ENCODE data around the gene MRPL30. TPM values are rescaled to one million over a fixed set of nuclear protein-coding genes. Genes with fewer than 3 reads are reported as not detected.
A peak's percentile ranks its signal among the peaks of the same experiment; 100 is the strongest.

MRPL30 gene
- total and polyA plus RNA-seq, 12 donors = 16.8 to 51.5 (median 30.5) TPM

DNA sequence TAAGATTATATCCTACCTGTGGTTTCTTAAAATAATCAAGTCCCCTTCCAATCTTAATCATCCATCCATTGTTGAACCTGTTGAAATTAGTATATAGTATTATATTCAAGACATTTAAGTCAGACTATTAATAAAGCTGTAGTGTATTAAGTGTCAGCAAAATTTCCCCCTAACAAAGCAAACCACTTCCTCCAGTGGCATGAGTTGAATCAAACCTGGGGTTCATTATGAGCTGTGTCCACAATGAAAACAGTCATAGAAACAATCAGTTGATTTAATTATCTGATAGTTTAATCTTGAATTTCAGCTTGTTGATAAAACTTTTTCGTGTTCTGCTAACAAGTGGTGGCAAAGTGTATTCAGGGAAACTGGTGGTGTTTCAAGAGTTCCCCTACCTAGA is 11.4 kb upstream of the MRPL30 start:
- WGBS, 4 donors = 67 to 91% (median 75%) methylated on average over 1 of the region's 1 CpG
- intact Hi-C loops (cut with DNase I) = no loop called here
- Histone ChIP-seq H3K36me3 (replicated peaks in 1 of 2) (peaks cover 0 to 30% of the 10 kb centered on the region in 2 donors), H3K27ac (no peak overlapping the region), H3K4me3 (no peak overlapping the region), H3K27me3 (no peaks in the 10 kb centered on the region), H3K4me1 (replicated peaks in 1 of 2) (no peaks in the 10 kb centered on the region), H3K9me3 (replicated peaks in 1 of 3) (no peaks in the 10 kb centered on the region)
- no peak for TF ChIP-seq POLR2A (IDR thresholded peaks at IDR 0.05)
- TF ChIP-seq, protein P1, sequence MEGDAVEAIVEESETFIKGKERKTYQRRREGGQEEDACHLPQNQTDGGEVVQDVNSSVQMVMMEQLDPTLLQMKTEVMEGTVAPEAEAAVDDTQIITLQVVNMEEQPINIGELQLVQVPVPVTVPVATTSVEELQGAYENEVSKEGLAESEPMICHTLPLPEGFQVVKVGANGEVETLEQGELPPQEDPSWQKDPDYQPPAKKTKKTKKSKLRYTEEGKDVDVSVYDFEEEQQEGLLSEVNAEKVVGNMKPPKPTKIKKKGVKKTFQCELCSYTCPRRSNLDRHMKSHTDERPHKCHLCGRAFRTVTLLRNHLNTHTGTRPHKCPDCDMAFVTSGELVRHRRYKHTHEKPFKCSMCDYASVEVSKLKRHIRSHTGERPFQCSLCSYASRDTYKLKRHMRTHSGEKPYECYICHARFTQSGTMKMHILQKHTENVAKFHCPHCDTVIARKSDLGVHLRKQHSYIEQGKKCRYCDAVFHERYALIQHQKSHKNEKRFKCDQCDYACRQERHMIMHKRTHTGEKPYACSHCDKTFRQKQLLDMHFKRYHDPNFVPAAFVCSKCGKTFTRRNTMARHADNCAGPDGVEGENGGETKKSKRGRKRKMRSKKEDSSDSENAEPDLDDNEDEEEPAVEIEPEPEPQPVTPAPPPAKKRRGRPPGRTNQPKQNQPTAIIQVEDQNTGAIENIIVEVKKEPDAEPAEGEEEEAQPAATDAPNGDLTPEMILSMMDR (IDR thresholded peaks at IDR 0.05) = no peak
- DNase-seq = no peak

- Histone ChIP-seq H3K36me3 (replicated peaks in 1 of 2) (peaks cover 0 to 30% of the 10 kb centered on the region in 2 donors), H3K9me3 (replicated peaks in 1 of 3) (no peaks in the 10 kb centered on the region), H3K27ac (no peak overlapping the region), H3K4me1 (replicated peaks in 1 of 2) (peaks cover 9 to 12% of the 10 kb centered on the region in 2 donors), H3K27me3 (no peaks in the 10 kb centered on the region), H3K4me3 (no peak overlapping the region)
- no peak for DNase-seq
- TF ChIP-seq, protein P1 (IDR thresholded peaks at IDR 0.05) = no peak
- no peak for TF ChIP-seq POLR2A (IDR thresholded peaks at IDR 0.05)
- 93 to 96% (median 95%) methylated on average over 8 of the region's 8 CpGs for WGBS, 4 donors
- intact Hi-C loops (cut with DNase I) = no loop called here
Observed at GRCh38 chr2:99171377-99172140, 9.4 kb upstream of the MRPL30 start.

- Histone ChIP-seq H3K4me3 (peak overlapping the region in 3 of 4 donors; percentile 45 to 80 (median 52)), H3K27me3 (no peaks in the 10 kb centered on the region), H3K9me3 (replicated peaks in 1 of 3) (no peaks in the 10 kb centered on the region), H3K4me1 (replicated peaks in 1 of 2) (peaks cover 22 to 43% of the 10 kb centered on the region in 2 donors), H3K27ac (peak overlapping the region; percentile 15 to 90 (median 68)), H3K36me3 (replicated peaks in 1 of 2) (no peaks in the 10 kb centered on the region)
- WGBS, 4 donors = 2 to 7% (median 5%) methylated on average over 4 of the region's 4 CpGs
- no peak for DNase-seq
- TF ChIP-seq, protein P1 (IDR thresholded peaks at IDR 0.05) = no peak
- no peak for TF ChIP-seq POLR2A (IDR thresholded peaks at IDR 0.05)
- intact Hi-C loops (cut with DNase I) = loop anchor here in 1 of 2 donors (10.0 kb wide), 1 partner anchor 153 kb away; the partner anchor contains the start of genes EIF5B and TXNDC9
Observed at GRCh38 chr2:99181624-99182000, 628 bp downstream of the MRPL30 start.

DNA sequence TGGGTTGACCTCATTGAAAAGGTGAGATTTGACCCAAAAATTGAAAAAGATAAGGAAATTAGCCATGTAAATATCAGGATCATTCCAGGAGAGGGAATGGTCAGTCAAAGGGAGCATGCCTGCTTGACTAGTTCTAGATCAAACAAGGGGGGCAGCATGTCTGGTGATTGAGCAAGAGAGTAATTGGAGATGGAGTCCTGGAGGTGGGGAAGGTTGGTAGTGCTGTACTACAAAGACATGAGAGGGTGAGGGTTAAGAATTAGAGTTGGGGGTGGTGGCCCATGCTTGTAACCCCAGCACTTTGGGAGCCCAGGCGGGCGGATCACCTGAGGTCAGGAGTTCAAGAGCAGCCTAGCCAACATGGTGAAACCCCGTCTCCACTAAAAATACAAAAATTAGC is 2.0 kb downstream of the MRPL30 start:
- no peak overlapping the region for H3K27ac ChIP-seq
- no peak for TF ChIP-seq POLR2A (IDR thresholded peaks at IDR 0.05)
- TF ChIP-seq, protein P1 (IDR thresholded peaks at IDR 0.05) = no peak
- no peak for DNase-seq
- no peaks in the 10 kb centered on the region for H3K36me3 ChIP-seq (replicated peaks in 1 of 2)
- 94 to 98% (median 96%) methylated on average over 3 of the region's 3 CpGs for whole genome bisulfite sequencing, 4 donors
- no peaks in the 10 kb centered on the region for H3K9me3 ChIP-seq (replicated peaks in 1 of 3)
- no peak overlapping the region for H3K4me3 ChIP-seq
- no peaks in the 10 kb centered on the region for H3K27me3 ChIP-seq
- intact Hi-C loops (cut with DNase I) = loop anchor here in 1 of 2 donors (10.0 kb wide), 1 partner anchor 152 kb away; the partner anchor contains the start of genes EIF5B and TXNDC9
- peaks cover 22 to 43% of the 10 kb centered on the region in 2 donors for H3K4me1 ChIP-seq (replicated peaks in 1 of 2)

All from adrenal gland (tissue), 12 donors.